HG03135 (cell line): ENCODE results near the gene PUDP.
"Not testable (repeated sequence)": the region's sequence is repeated elsewhere in the genome, so short reads cannot be mapped to it uniquely, and the experiment has no call there.

Source experiments
- ATAC-seq: cut with Tn5 transposase; IDR thresholded peaks from one replicate; pipeline ENCODE4 v1.9.1; 2021; ENCODE audit warnings: mild to moderate bottlenecking, moderate library complexity; ENCODE audit not compliant: unreplicated experiment

Gene PUDP

GRCh38 chrX:7045238-7045955, 102.6 kb downstream of the PUDP start:
- ATAC-seq = no peak

DNA sequence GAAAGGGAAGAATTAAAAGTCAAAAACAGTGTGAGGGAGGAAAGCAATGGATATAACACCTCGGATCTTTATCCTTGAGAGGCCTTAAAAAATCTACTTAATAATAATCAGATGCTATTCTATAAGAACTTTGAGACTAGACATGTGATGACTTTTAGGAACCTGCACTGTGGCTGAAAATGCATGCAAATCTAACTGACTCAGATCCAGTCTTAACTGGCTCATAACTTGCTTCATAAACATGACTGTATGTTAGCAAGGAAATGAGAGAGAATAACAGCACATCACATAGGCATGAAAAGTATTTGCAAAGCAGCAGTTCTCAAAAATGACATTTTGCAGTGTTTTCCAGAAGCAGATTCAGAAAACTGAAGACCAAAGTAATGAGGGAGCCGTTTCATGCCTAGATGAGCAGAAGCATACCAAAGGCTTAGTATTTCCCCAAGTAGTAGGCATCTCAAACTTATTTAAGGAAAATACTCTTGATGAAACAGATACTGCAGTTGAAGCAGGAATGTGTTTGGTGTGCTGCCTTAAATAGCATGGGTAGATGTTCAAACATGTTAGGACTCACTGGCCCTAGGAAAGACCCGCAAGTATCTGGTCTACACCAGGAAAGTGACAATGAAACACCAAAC, 104.0 kb downstream of the PUDP start:
- not testable (repeated sequence) for ATAC-seq

GRCh38 chrX:7028246-7028645, 119.7 kb downstream of the PUDP start:
- no peak for ATAC-seq

DNA sequence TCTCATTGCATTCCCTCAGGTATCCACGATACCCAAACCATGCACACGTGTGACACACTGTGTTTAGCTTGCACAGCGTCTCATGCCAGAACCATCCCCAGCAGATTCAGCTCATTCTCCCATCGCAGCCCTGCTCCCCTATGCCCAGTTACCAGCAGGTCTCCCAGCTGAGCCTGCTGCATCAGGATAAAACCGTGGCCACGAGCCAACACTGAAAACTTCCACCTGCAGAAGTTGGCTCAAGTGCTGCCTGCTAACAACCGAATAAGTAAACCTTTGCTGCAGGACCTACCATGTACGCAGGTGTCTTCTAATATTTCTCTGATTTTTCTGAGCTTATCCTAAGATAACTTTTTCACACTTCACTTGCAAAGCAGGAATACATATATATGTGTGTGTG, 120.9 kb downstream of the PUDP start:
- ATAC-seq = no peak

GRCh38 chrX:7026365-7026764, 121.6 kb downstream of the PUDP start:
- not testable (repeated sequence) for ATAC-seq

DNA sequence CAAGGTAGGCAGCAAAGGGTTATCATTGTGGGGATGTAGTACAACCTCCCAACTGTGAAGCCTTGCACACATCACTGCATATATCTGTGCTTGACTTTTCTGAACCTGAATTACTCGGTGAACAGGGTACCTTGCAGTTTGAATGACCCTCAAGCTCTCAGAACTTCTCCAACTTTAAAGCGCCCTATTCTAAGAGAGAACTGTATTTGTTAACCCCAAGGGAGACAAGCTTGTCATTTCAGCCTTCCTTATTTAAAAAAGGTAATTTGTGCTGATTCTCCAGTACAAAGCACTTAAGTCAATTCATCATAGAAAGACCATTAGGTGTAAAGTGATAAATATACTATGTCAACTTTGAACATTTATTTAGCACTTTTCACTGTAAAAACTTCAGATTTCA, 122.5 kb downstream of the PUDP start:
- ATAC-seq = no peak

DNA sequence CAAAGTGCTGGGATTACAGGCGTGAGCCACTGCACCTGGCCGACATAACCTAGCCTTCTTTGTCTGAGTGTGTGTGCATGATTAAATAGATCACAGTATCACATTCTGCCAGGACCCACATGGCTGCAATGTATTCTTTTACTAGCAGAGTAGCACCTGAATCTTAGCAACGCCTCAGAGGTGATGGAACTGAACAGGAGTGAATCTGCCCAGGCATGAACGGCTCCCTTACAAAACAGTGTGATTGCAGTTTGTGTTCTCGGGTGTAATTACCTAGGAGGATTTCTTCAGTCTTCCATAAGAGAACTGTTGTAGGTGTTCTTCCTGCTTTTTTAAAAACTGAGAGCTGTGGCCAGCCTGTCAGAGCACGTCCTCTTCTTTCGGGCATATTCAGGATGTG, 123.1 kb downstream of the PUDP start:
- ATAC-seq = no peak

DNA sequence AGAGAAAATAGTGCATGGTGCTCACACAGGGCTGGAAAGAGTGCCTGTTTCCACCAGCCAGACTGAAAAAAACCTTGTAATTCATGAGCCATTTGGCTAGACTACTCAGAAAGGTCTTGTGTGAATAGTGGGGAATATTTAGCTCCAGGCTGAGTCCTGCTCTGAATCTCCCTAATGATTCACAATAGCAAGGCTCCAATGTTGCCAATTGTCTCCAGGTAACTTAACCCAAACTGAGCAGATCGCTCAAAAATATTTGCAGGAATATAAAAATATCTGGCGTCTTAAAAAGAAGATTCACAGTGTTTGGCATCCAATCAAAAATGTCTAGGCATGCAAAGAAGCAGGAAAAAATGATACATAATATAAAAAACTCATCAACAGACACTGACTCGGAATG, 125.0 kb downstream of the PUDP start:
- ATAC-seq = not testable (repeated sequence)

- no peak for ATAC-seq
Observed at GRCh38 chrX:7021991-7022390, 126.0 kb downstream of the PUDP start.

GRCh38 chrX:7019555-7019954, 128.4 kb downstream of the PUDP start:
- ATAC-seq = no peak

DNA sequence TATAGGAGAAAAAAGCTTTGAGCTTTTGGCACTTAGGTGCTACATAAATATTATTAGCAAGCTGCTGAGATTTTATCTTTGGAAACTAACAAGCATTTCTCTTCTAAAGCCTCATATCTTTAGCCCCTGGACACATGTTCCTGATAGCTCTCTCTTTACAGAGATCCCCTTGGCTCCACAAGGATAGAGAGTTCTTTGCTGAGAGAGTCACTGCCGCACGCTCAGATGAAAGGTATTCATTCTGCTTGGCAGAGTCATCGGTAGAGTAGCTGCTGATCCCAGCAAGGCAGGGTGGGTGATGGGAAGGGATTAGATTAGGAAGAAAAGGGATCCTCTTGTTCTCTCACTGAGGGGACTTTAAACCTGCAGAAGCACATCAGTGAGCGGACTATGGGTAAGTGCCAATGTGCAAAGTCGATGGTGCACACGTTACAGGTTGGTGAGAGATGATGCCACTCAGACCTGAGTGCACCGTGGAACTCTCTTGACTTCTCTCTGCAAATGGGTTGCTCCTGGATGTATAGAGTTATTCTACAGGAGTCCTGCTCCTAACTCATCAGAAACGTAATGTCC, 135.6 kb downstream of the PUDP start:
- not testable (repeated sequence) for ATAC-seq

- ATAC-seq = not testable (repeated sequence)
Observed at GRCh38 chrX:7010897-7011296, 137.1 kb downstream of the PUDP start.

DNA sequence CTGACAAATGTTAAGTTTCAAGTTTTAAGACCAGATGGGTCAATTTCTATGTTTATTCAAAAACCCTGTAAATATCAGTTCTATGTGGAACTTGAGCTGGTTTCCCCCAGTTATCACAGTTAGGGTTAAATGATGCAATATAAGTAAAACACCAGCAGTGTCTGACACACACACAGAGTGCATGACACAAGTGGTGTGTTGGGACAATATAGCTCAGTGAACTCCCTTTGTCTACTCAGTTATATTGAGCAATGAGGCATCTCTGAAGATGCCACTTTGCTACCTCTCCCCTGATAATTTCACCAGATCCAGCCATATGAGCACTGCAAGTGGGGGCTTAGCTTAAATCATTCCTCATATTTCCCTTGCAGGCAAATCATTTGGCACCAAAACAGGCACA, 140.6 kb downstream of the PUDP start:
- not testable (repeated sequence) for ATAC-seq
